ENCODE data around the gene RASSF8.

Gene RASSF8

DNA sequence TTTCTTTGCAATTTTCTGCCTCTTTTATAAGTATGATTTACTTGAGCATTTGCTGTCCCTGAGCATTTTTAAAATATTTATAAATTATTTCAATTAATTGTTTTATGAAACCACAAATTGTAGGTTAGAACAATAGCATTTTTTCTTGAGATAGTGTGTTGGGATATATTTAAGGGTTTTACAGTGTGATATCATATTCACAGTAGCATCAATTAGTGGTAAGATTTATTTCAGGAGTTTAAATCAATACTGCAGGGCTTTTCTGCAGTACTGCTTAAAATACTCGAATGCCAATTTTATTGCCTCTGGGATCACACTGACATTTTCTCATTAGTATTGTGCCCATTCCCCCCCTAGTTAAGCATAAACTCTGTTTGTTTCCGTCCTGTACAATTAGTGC, 84.2 kb downstream of the RASSF8 start:
- H3K36me3 ChIP-seq (ENCODE audit: insufficient read depth, low read length), result no peaks in the 10 kb centered on the region
- peaks cover 71% of the 10 kb centered on the region for H3K79me2 ChIP-seq (ENCODE audit: control insufficient read depth, insufficient read depth, low read length, unreplicated experiment)
- no peaks in the 10 kb centered on the region for H3K27me3 ChIP-seq (ENCODE audit: insufficient read depth, low read length)
- peaks cover 29% of the 10 kb centered on the region for H3K4me1 ChIP-seq (ENCODE audit: control insufficient read depth, insufficient read depth, low read length, unreplicated experiment)
- no peak overlapping the region for H3K4me3 ChIP-seq (ENCODE audit: low read depth, low read length)
- H2AFZ ChIP-seq (ENCODE audit: low read length, unreplicated experiment), result no peak overlapping the region
- H3K27ac ChIP-seq (ENCODE audit: low read depth, low read length), result no peak overlapping the region

DNA sequence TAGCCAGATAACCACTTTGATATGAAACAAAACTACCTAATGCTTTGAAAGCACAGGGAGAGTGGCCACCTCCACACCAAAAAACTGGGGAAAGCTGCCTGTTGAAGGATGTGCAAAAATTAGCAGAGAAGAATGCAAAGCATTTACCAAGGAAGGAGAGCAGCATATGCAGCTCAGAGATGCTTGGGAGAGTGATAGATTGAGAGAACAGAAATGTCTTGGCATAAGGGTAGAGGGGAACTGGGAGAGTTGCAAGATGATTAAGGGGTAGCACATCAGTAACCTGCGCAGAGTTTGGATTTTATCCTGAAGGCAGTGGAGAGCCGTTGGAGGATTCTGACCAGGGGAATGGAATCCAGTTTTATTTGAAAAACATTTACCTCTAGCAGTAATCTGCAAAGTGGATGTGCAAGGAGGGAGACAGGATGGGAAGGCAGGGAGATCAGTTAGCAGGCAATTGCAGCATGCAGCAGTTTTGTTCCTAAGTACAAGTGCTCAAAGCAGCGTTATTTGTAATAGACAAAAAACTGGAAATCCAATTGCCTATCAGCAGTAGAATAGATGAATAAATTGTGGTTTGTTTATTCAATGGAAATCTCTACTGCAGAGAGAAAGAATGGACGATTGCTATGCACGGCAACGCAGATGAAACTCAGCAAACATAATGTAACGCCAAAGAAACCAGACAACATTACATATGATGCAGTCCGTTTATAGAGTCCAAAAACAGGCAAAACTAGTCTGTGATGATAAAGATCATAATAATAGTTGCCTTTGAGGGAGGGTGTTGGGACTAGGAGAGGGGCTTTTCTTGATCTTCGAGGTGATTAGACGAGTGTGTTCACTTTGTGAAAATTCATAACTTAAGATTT, 84.9 kb downstream of the RASSF8 start:
- no peak overlapping the region for H3K27ac ChIP-seq (ENCODE audit: low read depth, low read length)
- peaks cover 29% of the 10 kb centered on the region for H3K4me1 ChIP-seq (ENCODE audit: control insufficient read depth, insufficient read depth, low read length, unreplicated experiment)
- peaks cover 69% of the 10 kb centered on the region for H3K79me2 ChIP-seq (ENCODE audit: control insufficient read depth, insufficient read depth, low read length, unreplicated experiment)
- no peak overlapping the region for H2AFZ ChIP-seq (ENCODE audit: low read length, unreplicated experiment)
- no peaks in the 10 kb centered on the region for H3K27me3 ChIP-seq (ENCODE audit: insufficient read depth, low read length)
- H3K36me3 ChIP-seq (ENCODE audit: insufficient read depth, low read length), result no peaks in the 10 kb centered on the region
- H3K4me3 ChIP-seq (ENCODE audit: low read depth, low read length), result no peak overlapping the region

DNA sequence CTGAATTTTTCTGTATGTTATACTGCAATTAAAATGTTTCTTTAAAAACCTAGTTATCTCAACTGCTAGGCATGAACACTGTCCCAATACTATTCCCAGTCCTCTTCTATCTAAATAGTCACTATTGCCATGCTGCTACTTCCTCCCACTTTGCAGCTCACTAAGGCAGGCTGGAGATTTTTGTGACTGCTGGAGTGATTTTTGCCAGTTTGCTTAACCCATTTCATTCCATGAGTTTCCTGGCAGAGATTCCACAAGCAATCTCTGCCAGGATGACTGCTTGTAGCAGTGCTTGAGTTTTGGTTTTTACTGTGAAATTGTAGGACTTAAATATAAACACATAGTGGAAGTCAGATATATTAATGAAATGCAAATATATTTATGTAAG, 85.5 kb downstream of the RASSF8 start:
- H2AFZ ChIP-seq (ENCODE audit: low read length, unreplicated experiment), result no peak overlapping the region
- peaks cover 67% of the 10 kb centered on the region for H3K79me2 ChIP-seq (ENCODE audit: control insufficient read depth, insufficient read depth, low read length, unreplicated experiment)
- no peak overlapping the region for H3K27ac ChIP-seq (ENCODE audit: low read depth, low read length)
- peaks cover 29% of the 10 kb centered on the region for H3K4me1 ChIP-seq (ENCODE audit: control insufficient read depth, insufficient read depth, low read length, unreplicated experiment)
- no peaks in the 10 kb centered on the region for H3K27me3 ChIP-seq (ENCODE audit: insufficient read depth, low read length)
- no peaks in the 10 kb centered on the region for H3K36me3 ChIP-seq (ENCODE audit: insufficient read depth, low read length)
- no peak overlapping the region for H3K4me3 ChIP-seq (ENCODE audit: low read depth, low read length)

DNA sequence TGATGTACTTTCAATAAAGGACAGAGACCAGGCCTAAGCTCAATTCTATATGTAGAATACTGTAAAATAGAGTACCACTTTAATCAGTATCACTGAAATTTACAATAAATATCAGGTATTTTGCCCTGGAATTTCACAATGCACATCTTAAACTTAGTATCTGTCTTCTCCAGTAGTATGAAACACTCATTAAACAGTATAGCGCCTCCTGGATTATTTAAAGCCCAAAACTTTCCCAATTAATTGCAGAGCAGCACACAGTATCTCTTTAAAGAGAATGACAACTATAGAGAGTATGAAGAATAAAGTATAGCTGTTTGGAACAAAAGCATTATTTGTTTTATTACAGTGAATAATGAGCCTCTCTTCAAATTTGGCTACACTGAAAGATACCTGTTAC, 86.1 kb downstream of the RASSF8 start:
- peaks cover 61% of the 10 kb centered on the region for H3K79me2 ChIP-seq (ENCODE audit: control insufficient read depth, insufficient read depth, low read length, unreplicated experiment)
- no peaks in the 10 kb centered on the region for H3K27me3 ChIP-seq (ENCODE audit: insufficient read depth, low read length)
- no peak overlapping the region for H3K27ac ChIP-seq (ENCODE audit: low read depth, low read length)
- no peaks in the 10 kb centered on the region for H3K36me3 ChIP-seq (ENCODE audit: insufficient read depth, low read length)
- no peak overlapping the region for H3K4me3 ChIP-seq (ENCODE audit: low read depth, low read length)
- peaks cover 29% of the 10 kb centered on the region for H3K4me1 ChIP-seq (ENCODE audit: control insufficient read depth, insufficient read depth, low read length, unreplicated experiment)
- no peak overlapping the region for H2AFZ ChIP-seq (ENCODE audit: low read length, unreplicated experiment)

DNA sequence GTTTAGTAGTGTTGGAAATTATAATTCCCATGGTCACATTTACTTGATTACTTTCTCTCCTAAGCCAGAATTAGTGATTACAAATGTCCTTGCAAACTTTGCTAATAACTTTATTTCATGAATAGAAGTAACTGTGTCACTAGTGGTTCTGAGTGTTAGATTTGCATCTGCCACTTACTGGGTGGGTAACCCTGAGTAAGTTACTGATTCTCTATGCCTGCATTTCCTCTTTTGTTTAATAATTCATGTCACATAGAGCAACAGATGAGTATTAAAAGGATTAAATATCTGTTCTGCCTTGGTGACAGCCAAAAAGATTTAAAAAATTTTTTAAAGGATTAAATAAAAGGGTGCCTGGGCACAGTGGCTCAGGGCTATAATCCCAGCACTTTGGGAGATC, 87.7 kb downstream of the RASSF8 start:
- Histone ChIP-seq H3K27ac (ENCODE audit: low read depth, low read length) (no peak overlapping the region), H3K79me2 (ENCODE audit: control insufficient read depth, insufficient read depth, low read length, unreplicated experiment) (peaks cover 60% of the 10 kb centered on the region), H3K4me1 (ENCODE audit: control insufficient read depth, insufficient read depth, low read length, unreplicated experiment) (peaks cover 29% of the 10 kb centered on the region), H3K4me3 (ENCODE audit: low read depth, low read length) (no peak overlapping the region), H2AFZ (ENCODE audit: low read length, unreplicated experiment) (no peak overlapping the region), H3K36me3 (ENCODE audit: insufficient read depth, low read length) (no peaks in the 10 kb centered on the region), H3K27me3 (ENCODE audit: insufficient read depth, low read length) (no peaks in the 10 kb centered on the region)

DNA sequence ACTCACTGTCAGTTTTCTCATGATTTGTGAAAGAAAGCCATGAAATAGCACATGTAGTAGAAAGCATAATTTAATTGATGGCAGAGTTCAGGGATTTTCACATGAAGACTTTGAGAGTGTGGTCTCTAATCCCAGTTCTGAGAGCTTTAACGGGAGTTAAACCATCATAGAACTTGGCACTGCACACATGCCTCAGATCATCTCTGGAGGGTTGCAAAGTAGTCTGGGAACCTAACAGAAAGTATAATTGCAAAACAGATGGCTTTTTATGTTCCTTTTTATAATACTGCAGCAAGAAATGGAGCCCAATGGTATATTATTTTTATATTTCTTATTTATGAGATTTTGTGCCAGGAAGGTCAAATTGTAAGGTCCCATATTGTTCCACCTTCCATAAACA, 88.4 kb downstream of the RASSF8 start:
- H3K27me3 ChIP-seq (ENCODE audit: insufficient read depth, low read length), result no peaks in the 10 kb centered on the region
- no peak overlapping the region for H2AFZ ChIP-seq (ENCODE audit: low read length, unreplicated experiment)
- H3K4me3 ChIP-seq (ENCODE audit: low read depth, low read length), result no peak overlapping the region
- no peak overlapping the region for H3K27ac ChIP-seq (ENCODE audit: low read depth, low read length)
- peaks cover 25% of the 10 kb centered on the region for H3K4me1 ChIP-seq (ENCODE audit: control insufficient read depth, insufficient read depth, low read length, unreplicated experiment)
- peaks cover 63% of the 10 kb centered on the region for H3K79me2 ChIP-seq (ENCODE audit: control insufficient read depth, insufficient read depth, low read length, unreplicated experiment)
- H3K36me3 ChIP-seq (ENCODE audit: insufficient read depth, low read length), result no peaks in the 10 kb centered on the region

DNA sequence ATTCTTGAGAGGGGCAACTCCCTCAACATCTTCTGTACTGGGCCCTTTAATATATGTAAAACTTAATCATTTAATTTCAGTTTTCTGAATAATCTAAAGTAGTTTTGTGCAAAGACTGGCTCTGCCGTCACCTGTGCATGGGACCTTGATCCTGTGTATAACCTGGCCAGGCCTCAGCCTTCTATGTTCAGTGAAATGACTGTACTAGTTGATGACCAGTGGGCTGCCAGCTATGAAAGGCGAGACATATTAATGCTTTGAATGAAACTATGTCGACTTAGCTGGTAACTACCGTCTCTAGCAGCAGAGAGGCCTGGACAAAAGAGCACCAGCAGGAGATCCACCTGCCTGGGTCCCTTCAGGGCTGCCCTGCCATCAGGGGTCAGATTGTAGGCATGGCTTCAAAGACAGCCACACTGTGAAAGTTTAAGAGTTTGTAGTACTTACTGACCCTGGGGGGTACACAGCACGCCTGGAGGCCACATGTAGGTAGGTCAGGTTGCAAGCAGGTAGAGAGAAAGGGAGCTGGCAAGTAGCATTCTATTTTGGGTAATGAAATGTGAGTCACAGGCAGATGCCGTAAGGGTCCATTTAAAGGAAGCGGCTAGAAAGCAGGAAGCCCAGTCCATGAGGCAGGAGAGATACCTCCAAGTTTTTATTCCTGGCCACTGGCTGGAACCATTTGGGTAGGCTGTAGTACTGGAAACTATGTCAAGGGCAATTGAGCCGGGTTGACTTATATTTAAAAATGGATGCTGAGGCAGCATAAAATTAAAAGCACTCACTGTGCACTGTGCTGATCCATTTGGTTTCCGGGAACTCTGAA, 89.1 kb downstream of the RASSF8 start:
- Histone ChIP-seq H3K36me3 (ENCODE audit: insufficient read depth, low read length) (no peaks in the 10 kb centered on the region), H3K4me3 (ENCODE audit: low read depth, low read length) (no peak overlapping the region), H3K27ac (ENCODE audit: low read depth, low read length) (no peak overlapping the region), H3K27me3 (ENCODE audit: insufficient read depth, low read length) (no peaks in the 10 kb centered on the region), H2AFZ (ENCODE audit: low read length, unreplicated experiment) (no peak overlapping the region), H3K4me1 (ENCODE audit: control insufficient read depth, insufficient read depth, low read length, unreplicated experiment) (peaks cover 26% of the 10 kb centered on the region), H3K79me2 (ENCODE audit: control insufficient read depth, insufficient read depth, low read length, unreplicated experiment) (peaks cover 63% of the 10 kb centered on the region)

DNA sequence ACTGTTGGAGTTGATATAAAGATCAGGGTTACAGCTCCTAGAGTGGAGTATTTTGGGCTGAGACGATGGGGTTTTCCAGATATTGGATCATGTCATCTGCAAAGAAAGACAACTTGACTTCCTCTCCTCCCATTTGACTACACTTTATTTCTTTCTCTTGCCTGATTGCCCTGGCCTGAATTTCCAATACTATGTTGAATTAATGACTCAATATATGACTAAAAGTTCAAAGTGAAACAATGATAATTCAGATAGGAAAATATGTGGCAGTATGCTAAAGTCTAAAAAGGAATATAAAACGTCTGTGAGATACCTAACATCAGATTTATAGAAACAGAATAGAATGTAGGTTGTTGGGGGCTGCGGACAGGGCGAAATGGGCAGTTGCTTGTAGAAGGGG, 94.2 kb downstream of the RASSF8 start:
- Histone ChIP-seq H3K4me3 (ENCODE audit: low read depth, low read length) (peak overlapping the region; percentile 7; the same call in 1 of the 2 replicates), H3K36me3 (ENCODE audit: insufficient read depth, low read length) (no peaks in the 10 kb centered on the region), H3K27ac (ENCODE audit: low read depth, low read length) (peak overlapping the region; percentile 38; the same call in 1 of the 2 replicates), H3K27me3 (ENCODE audit: insufficient read depth, low read length) (no peaks in the 10 kb centered on the region), H2AFZ (ENCODE audit: low read length, unreplicated experiment) (no peak overlapping the region), H3K4me1 (ENCODE audit: control insufficient read depth, insufficient read depth, low read length, unreplicated experiment) (peaks cover 30% of the 10 kb centered on the region), H3K79me2 (ENCODE audit: control insufficient read depth, insufficient read depth, low read length, unreplicated experiment) (peaks cover 50% of the 10 kb centered on the region)

DNA sequence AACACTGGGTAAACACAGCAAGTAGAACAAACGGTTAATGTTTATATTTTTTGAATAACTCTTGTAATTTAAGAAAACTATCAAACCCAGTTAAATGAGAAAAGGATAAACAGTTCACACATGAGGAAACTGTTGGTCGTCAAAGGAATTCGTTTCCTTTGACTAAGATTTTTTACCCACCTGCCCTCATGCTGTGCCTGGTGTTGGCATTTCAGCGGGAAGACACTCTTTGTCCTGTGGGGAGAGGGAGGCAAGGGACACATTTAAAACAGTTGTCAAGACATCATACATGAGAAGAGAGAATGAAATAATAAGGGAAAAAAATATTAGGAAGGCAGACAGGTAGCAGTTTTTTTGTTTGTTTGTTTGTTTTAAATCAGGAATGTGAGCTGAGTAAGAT, 95.9 kb downstream of the RASSF8 start:
- no peak overlapping the region for H3K4me3 ChIP-seq (ENCODE audit: low read depth, low read length)
- H3K27me3 ChIP-seq (ENCODE audit: insufficient read depth, low read length), result no peaks in the 10 kb centered on the region
- H2AFZ ChIP-seq (ENCODE audit: low read length, unreplicated experiment), result no peak overlapping the region
- H3K4me1 ChIP-seq (ENCODE audit: control insufficient read depth, insufficient read depth, low read length, unreplicated experiment), result peaks cover 30% of the 10 kb centered on the region
- H3K27ac ChIP-seq (ENCODE audit: low read depth, low read length), result no peak overlapping the region
- peaks cover 47% of the 10 kb centered on the region for H3K79me2 ChIP-seq (ENCODE audit: control insufficient read depth, insufficient read depth, low read length, unreplicated experiment)
- no peaks in the 10 kb centered on the region for H3K36me3 ChIP-seq (ENCODE audit: insufficient read depth, low read length)

DNA sequence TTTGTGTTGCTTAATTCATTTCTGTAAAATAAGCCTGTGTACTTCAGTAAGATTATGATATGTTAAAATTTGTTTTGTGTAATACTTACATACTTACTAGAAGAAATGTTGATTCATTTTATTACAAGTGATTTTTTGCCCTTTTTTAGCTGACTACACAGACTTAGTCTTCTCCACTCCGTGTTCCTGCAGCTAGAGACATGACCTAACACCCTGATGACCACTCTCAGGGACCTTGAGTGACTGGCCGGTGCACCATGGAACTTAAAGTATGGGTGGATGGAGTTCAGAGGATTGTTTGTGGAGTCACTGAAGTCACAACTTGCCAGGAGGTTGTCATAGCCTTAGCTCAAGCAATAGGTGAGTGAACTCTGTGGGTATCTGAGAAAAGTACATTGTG, 96.6 kb downstream of the RASSF8 start:
- Histone ChIP-seq H3K36me3 (ENCODE audit: insufficient read depth, low read length) (no peaks in the 10 kb centered on the region), H3K4me3 (ENCODE audit: low read depth, low read length) (no peak overlapping the region), H3K79me2 (ENCODE audit: control insufficient read depth, insufficient read depth, low read length, unreplicated experiment) (peaks cover 47% of the 10 kb centered on the region), H3K27me3 (ENCODE audit: insufficient read depth, low read length) (no peaks in the 10 kb centered on the region), H3K27ac (ENCODE audit: low read depth, low read length) (no peak overlapping the region), H2AFZ (ENCODE audit: low read length, unreplicated experiment) (no peak overlapping the region), H3K4me1 (ENCODE audit: control insufficient read depth, insufficient read depth, low read length, unreplicated experiment) (peaks cover 30% of the 10 kb centered on the region)
